K562 (cell line): Measurements from ENCODE around the gene SLC39A3.

Source experiments
- ARID4B ChIP-seq: sonication (generic); formaldehyde crosslinking; IDR thresholded peaks from 2 replicates; pipeline ENCODE4 v1.8.0; 2022; ENCODE audit warnings: mild to moderate bottlenecking, missing genetic modification reagents
- FOXA1 ChIP-seq: fragments of 450-650 bp; IDR thresholded peaks from 2 replicates; pipeline ENCODE4 v1.6.1; 2016; ENCODE audit warnings: mild to moderate bottlenecking, borderline replicate concordance
- NKRF ChIP-seq: fragments of 450-650 bp; IDR thresholded peaks from 2 replicates; pipeline ENCODE4 v1.6.1; 2016; ENCODE audit warnings: borderline replicate concordance
- NR2C1 ChIP-seq, 2 experiments: fragments of 450-650 bp; IDR thresholded peaks; 2 replicates each; pipeline ENCODE4 v1.6.1; 2017; ENCODE audit warnings: mild to moderate bottlenecking in 2 of 2, antibody characterized with exemption in 1 of 2, inconsistent platforms in 1 of 2, missing compliant biosample characterization in 1 of 2, missing genetic modification characterization in 1 of 2
- POLR2AphosphoS5 ChIP-seq: IDR thresholded peaks from 2 replicates; pipeline ENCODE4 v1.6.1; 2011; ENCODE audit warnings: mild to moderate bottlenecking, low read depth, low read length, moderate library complexity; ENCODE audit not compliant: control insufficient read depth, insufficient read depth
- ZNF778 ChIP-seq: fragments of 450-650 bp; formaldehyde crosslinking; IDR thresholded peaks from 2 replicates; pipeline ENCODE4 v1.4.0; 2020; ENCODE audit warnings: mild to moderate bottlenecking, moderate library complexity

- TF ChIP-seq NR2C1 (IDR thresholded peaks at IDR 0.05) (no peak), NR2C1 (tag; IDR thresholded peaks at IDR 0.05) (no peak), POLR2AphosphoS5 (no peak), NKRF (no peak), ARID4B (CRISPR knock-in tag) (no peak), FOXA1 (no peak), ZNF778 (CRISPR knock-in tag) (no peak)
Measured at GRCh38 chr19:2777952-2778683, 38.3 kb upstream of the SLC39A3 start.
